GM12873 (cell line): ENCODE results near the gene RASGRP3.

Experiments
- CTCF ChIP-seq: IDR thresholded peaks from 2 replicates; pipeline ENCODE4 v1.5.1; 2012; ENCODE audit warnings: low read depth, mild to moderate bottlenecking, moderate library complexity, low read length, control low read depth; ENCODE audit not compliant: insufficient read depth; ENCODE audit errors: missing control alignments

The RASGRP3 gene

GRCh38 chr2:33478968-33479731 lies 2.7 kb downstream of the RASGRP3 start:
- no peak for TF ChIP-seq CTCF

DNA sequence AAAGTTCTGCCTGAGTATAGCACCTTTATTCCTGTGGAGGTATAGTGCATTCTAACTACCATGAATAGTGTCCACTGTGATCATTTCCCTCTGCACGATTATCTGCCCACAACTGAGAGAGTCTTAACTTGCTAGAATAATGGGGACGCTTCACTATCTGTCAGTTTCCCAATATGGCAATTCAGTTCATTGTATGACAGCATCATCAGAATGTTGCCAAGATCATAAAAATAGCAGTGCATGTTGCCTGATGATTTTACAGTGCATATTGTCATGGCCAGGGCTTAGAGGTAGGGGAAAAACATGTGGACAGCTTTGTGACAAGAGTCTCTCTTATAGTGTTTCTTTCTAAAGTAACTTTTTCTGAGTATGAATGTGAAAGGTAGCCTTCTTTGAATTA lies 6.1 kb downstream of the RASGRP3 start:
- TF ChIP-seq CTCF, result no peak

- no peak for TF ChIP-seq CTCF
These were observed 7.7 kb downstream of the RASGRP3 start for GRCh38 chr2:33484042-33484621.

- no peak for TF ChIP-seq CTCF
These were observed 8.6 kb downstream of the RASGRP3 start for GRCh38 chr2:33485051-33485450.

DNA sequence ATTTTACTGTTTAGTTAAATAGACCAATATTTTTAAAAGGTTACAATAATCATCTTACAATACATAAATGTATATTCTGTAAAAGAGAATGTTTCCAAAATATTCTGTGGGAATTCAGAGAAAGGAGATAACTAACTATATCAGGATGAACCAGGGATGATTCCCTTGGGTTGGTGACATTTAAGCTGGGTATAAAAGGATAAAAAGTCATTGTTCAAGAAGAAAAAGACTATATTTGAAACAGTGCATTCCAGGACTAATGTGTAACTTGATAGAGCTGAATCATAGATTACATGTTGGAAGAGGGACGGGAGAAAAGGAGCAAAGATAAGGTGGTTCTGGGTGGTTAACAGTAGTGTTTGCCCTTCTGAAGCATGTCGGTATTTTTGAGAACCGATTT lies 10.1 kb downstream of the RASGRP3 start:
- TF ChIP-seq CTCF, result no peak

DNA sequence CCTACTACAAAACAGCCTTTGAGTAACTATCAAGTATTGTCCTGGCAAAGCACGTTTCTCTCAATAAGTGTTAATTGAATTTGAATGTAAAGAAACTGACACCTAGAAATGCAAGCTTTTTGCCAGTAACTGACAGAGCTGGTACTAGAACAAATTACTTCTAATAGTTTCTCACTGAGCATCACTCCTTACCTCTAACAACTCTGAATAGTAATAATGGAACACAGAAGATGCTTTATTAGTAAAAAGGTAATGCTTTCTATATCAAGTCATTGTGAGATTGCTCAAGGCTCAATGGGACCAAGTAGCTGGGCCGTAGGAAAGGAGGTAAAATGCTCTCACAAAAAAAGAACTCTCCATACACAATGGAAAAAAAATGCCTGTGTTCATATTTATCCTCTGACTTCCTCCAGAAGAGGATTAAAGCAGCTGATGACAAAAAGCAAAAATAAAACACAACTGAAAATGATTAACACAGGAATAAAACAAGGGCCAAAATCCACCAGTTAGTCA lies 11.8 kb downstream of the RASGRP3 start:
- no peak for TF ChIP-seq CTCF

- no peak for TF ChIP-seq CTCF
These were observed 12.5 kb downstream of the RASGRP3 start for GRCh38 chr2:33488715-33489540.
